GM18867 (cell line): Measurements from ENCODE around the gene URM1.

ENCODE experiments used
- ATAC-seq: cut with Tn5 transposase; IDR thresholded peaks from one replicate; pipeline ENCODE4 v1.9.1; 2021; ENCODE audit warnings: mild to moderate bottlenecking, moderate library complexity; ENCODE audit not compliant: unreplicated experiment

The URM1 gene

GRCh38 chr9:128424268-128424780 is 53.1 kb downstream of the URM1 start:
- ATAC-seq = no peak

- ATAC-seq = no peak
These were observed 57.7 kb downstream of the URM1 start for GRCh38 chr9:128428644-128429512.

GRCh38 chr9:128429513-128430086 is 58.4 kb downstream of the URM1 start:
- no peak for ATAC-seq

GRCh38 chr9:128431207-128431606 is 60.0 kb downstream of the URM1 start:
- ATAC-seq = no peak

GRCh38 chr9:128434340-128434739 is 63.2 kb downstream of the URM1 start:
- ATAC-seq = no peak

- ATAC-seq = no peak
These were observed 64.4 kb downstream of the URM1 start for GRCh38 chr9:128435611-128436010.

- no peak for ATAC-seq
These were observed 67.4 kb downstream of the URM1 start for GRCh38 chr9:128438343-128439109.

- ATAC-seq = no peak
These were observed 68.1 kb downstream of the URM1 start for GRCh38 chr9:128439273-128439672.
